Measurements from ENCODE around the gene LILRA6.

DNA sequence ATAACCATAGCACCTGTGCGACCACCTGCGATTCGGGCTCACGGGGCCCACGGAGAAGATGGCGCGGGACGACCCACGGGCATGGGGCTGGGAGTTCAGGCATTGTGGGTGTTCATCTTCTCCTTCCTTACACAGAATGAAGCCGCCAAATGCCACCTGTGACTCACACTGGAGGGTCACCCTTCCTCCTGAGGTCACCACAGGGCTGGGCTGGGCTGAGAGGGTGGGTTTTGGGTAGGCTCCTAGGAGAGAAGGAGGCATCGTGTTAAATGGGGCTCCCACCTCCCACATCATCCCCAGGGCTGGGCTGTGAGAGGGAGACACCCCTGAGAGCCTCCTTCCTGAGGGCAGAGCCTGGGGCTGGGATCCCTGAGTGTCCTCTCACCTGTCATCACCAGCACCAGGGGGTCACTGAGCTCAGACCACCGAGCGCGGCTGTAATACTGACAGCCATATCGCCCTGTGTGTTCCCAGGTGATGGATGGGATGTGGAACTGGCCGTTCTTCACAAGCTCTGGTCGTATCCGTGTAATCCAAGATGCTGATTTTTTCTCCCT, 36.9 kb upstream of the LILRA6 start:
- TF ChIP-seq, protein P1, sequence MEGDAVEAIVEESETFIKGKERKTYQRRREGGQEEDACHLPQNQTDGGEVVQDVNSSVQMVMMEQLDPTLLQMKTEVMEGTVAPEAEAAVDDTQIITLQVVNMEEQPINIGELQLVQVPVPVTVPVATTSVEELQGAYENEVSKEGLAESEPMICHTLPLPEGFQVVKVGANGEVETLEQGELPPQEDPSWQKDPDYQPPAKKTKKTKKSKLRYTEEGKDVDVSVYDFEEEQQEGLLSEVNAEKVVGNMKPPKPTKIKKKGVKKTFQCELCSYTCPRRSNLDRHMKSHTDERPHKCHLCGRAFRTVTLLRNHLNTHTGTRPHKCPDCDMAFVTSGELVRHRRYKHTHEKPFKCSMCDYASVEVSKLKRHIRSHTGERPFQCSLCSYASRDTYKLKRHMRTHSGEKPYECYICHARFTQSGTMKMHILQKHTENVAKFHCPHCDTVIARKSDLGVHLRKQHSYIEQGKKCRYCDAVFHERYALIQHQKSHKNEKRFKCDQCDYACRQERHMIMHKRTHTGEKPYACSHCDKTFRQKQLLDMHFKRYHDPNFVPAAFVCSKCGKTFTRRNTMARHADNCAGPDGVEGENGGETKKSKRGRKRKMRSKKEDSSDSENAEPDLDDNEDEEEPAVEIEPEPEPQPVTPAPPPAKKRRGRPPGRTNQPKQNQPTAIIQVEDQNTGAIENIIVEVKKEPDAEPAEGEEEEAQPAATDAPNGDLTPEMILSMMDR (IDR thresholded peaks at IDR 0.05 in 4 of 5, conservative IDR thresholded peaks at IDR 0.05 in 1 of 5), result no peak
- TF ChIP-seq POLR2A (IDR thresholded peaks at IDR 0.05), result no peak
